Sciatic nerve (tissue), 2 donors: ENCODE measurements around the gene NTRK3. TPM values are rescaled to one million over a fixed set of nuclear protein-coding genes. Genes with fewer than 3 reads are reported as not detected.
"Not testable (repeated sequence)": the region's sequence is repeated elsewhere in the genome, so short reads cannot be mapped to it uniquely, and the experiment has no call there.

Source experiments
- ATAC-seq: fragments of 200-7000 bp; cut with Tn5 transposase; one replicate; pipeline ENCODE4 v1.9.1; 2020; ENCODE audit warnings: mild to moderate bottlenecking, moderate library complexity
- DNase-seq: peaks from one replicate; pipeline ENCODE4 v3.0.0-alpha.2; 2020; ENCODE audit warnings: low spot score
- intact Hi-C: fragments of 100-400 bp; cut with DNase I; formaldehyde crosslinking; loops from one replicate; pipeline ENCODE4 v1.14.2; 2022
- total RNA-seq: library from RNA; stranded (reverse); fragmentation: NEBNext Ultra II Directional; extraction: Animal tissue kit (Norgen Biotek cat#: 25700); gene quantifications from one replicate; pipeline ENCODE4 v1.2.1, GENCODE V29; 2021
- donor health status: DM: no; HTN: no; CAD: no.
- donor health status: DM: no; HTN: no; CAD: no.

NTRK3 gene
- total RNA-seq, 1 donor from 2014 or later: 28.4 TPM

- no peak for DNase-seq
- no peak for ATAC-seq
- intact Hi-C loops: no loop called here
Measured at GRCh38 chr15:87841426-87841998, 415.0 kb downstream of the NTRK3 start.

- ATAC-seq, DNase-seq, intact Hi-C loops: not testable (repeated sequence)
Measured at GRCh38 chr15:87835830-87836229, 420.7 kb downstream of the NTRK3 start.

- DNase-seq, intact Hi-C loops, ATAC-seq: not testable (repeated sequence)
Measured at GRCh38 chr15:87833333-87833732, 423.2 kb downstream of the NTRK3 start.

- intact Hi-C loops: no loop called here
- DNase-seq (no peak), ATAC-seq (no peak)
Measured at GRCh38 chr15:87829332-87830050, 427.0 kb downstream of the NTRK3 start.

- intact Hi-C loops: no loop called here
- ATAC-seq: no peak
- no peak for DNase-seq
Measured at GRCh38 chr15:87828608-87829007, 427.9 kb downstream of the NTRK3 start.

GRCh38 chr15:87827131-87827530 is 429.4 kb downstream of the NTRK3 start:
- DNase-seq (no peak), ATAC-seq (no peak)
- intact Hi-C loops: no loop called here

- intact Hi-C loops: no loop called here
- no peak for ATAC-seq
- DNase-seq: no peak
Measured at GRCh38 chr15:87826119-87826747, 430.3 kb downstream of the NTRK3 start.

GRCh38 chr15:87818756-87819155 is 437.8 kb downstream of the NTRK3 start:
- intact Hi-C loops: no loop called here
- ATAC-seq: no peak

GRCh38 chr15:87817553-87817952 is 439.0 kb downstream of the NTRK3 start:
- intact Hi-C loops: no loop called here
- ATAC-seq: no peak
- no peak for DNase-seq

More at GRCh38 chr15:87818756-87819155, 437.8 kb downstream of the NTRK3 start:
- no peak for DNase-seq

- ATAC-seq (no peak), DNase-seq (no peak)
- intact Hi-C loops: no loop called here
Measured at GRCh38 chr15:87816811-87817210, 439.7 kb downstream of the NTRK3 start.

- ATAC-seq (no peak), DNase-seq (no peak)
Measured at GRCh38 chr15:87816016-87816415, 440.5 kb downstream of the NTRK3 start.

More at GRCh38 chr15:87816016-87816415, 440.5 kb downstream of the NTRK3 start:
- intact Hi-C loops: no loop called here

Other genes with a start within 250 kb of the NTRK3 start
- 17.6 TPM for gene MRPL46, start 210.6 kb upstream of the NTRK3 start, total RNA-seq
- 23.1 TPM for gene MRPS11, start 211.0 kb upstream of the NTRK3 start, total RNA-seq